Measurements from ENCODE around the gene ARID1B. TPM values are rescaled to one million over a fixed set of nuclear protein-coding genes. Genes with fewer than 3 reads are reported as not detected.
A peak's percentile ranks its signal among the peaks of the same experiment; 100 is the strongest.
"Not testable (repeated sequence)": the region's sequence is repeated elsewhere in the genome, so short reads cannot be mapped to it uniquely, and the experiment has no call there.

Gene ARID1B
- total and polyA plus RNA-seq, 2 of the 13 experiments (the other 11 are each of a cell fraction or from before 2014, with no cell fraction given) = 20.1 to 32.6 TPM

GRCh38 chr6:157038610-157039009 is 261.4 kb downstream of the ARID1B start (continued):
- no peak for TF ChIP-seq ZNF75D (CRISPR knock-in tag; IDR thresholded peaks at IDR 0.05; ENCODE audit: borderline replicate concordance)
- TF ChIP-seq ZNF619 (CRISPR knock-in tag; IDR thresholded peaks at IDR 0.05) = no peak
- no peak for TF ChIP-seq ZNF737 (CRISPR knock-in tag; IDR thresholded peaks at IDR 0.05; ENCODE audit: borderline replicate concordance)

GRCh38 chr6:157039639-157040038 is 262.5 kb downstream of the ARID1B start:
- H3K4me1 ChIP-seq (ENCODE audit: insufficient read depth, low read length); H2AFZ ChIP-seq (ENCODE audit: low read length); H3K79me2 ChIP-seq (ENCODE audit: insufficient read depth, low read length); FAIRE-seq; DNase-seq (ENCODE audit: low spot score); H3K27me3 ChIP-seq (ENCODE audit: control insufficient read depth in 1 of 2, insufficient read depth in 2 of 2, low read length in 2 of 2); ATAC-seq; H3K27ac ChIP-seq (ENCODE audit: extremely low read length, insufficient read depth, low read length); H3K9ac ChIP-seq (ENCODE audit: insufficient read depth, low read depth, low read length); intact Hi-C loops (cut with micrococcal nuclease; ENCODE audit: unreplicated experiment); H4K20me1 ChIP-seq (ENCODE audit: insufficient read depth, low read length); POLR2A ChIA-PET; BruUV-seq (replicated peaks); H3K9me3 ChIP-seq (ENCODE audit: low read length); H3K4me2 ChIP-seq (ENCODE audit: low read depth, low read length); CTCF ChIA-PET (ENCODE audit: low intra/inter-chr PET ratio, low total read pairs); H3K4me3 ChIP-seq (replicated peaks in 1 of 3; ENCODE audit: insufficient read depth in 1 of 3, low read depth in 2 of 3, low read length in 3 of 3): not testable (repeated sequence)
- WGBS (ENCODE audit: low lambda C conversion rate) = 97% methylated on average over 4 of the region's 4 CpGs
- in situ Hi-C loops (cut with HindIII; ENCODE audit: extremely low pct_ligation_motif_present, low pct_unique_long_range_greater_than_20kb) = loop anchor here (10.0 kb wide), 1 partner anchor 145 kb away; no protein-coding TSS in a partner anchor
- H3K36me3 ChIP-seq (replicated peaks in 1 of 2; ENCODE audit: control insufficient read depth in 1 of 2, insufficient read depth in 2 of 2, low read length in 2 of 2) = peaks cover 0 to 11% of the 10 kb centered on the region in 2 experiments; a peak in 3 of 5 replicates

- in situ Hi-C loops (cut with HindIII; ENCODE audit: extremely low pct_ligation_motif_present, low pct_unique_long_range_greater_than_20kb) (no loop called here), intact Hi-C loops (cut with micrococcal nuclease; ENCODE audit: unreplicated experiment) (no loop called here)
- BruUV-seq (replicated peaks) = no TSS peak
- H3K36me3 ChIP-seq (replicated peaks in 1 of 2; ENCODE audit: control insufficient read depth in 1 of 2, insufficient read depth in 2 of 2, low read length in 2 of 2) = peaks cover 0 to 11% of the 10 kb centered on the region in 2 experiments; a peak in 3 of 5 replicates
- ATAC-seq (no peak), DNase-seq (ENCODE audit: low spot score) (no peak), FAIRE-seq (no peak)
- WGBS (ENCODE audit: low lambda C conversion rate) = 98% methylated on average over 7 of the region's 7 CpGs
- H3K4me3 ChIP-seq (replicated peaks in 1 of 3; ENCODE audit: insufficient read depth in 1 of 3, low read depth in 2 of 3, low read length in 3 of 3) = no peak overlapping the region
- no peak overlapping the region for H3K27ac ChIP-seq (ENCODE audit: extremely low read length, insufficient read depth, low read length)
- ChIA-PET POLR2A (no interaction called here), CTCF (ENCODE audit: low intra/inter-chr PET ratio, low total read pairs) (no interaction called here)
- TF ChIP-seq RBM22 (optimal IDR thresholded peaks at IDR 0.05; ENCODE audit: low read length) (peak; percentile 41), ZNF629 (CRISPR knock-in tag; conservative IDR thresholded peaks at IDR 0.05) (no peak)
- no peaks in the 10 kb centered on the region for H3K27me3 ChIP-seq (ENCODE audit: control insufficient read depth in 1 of 2, insufficient read depth in 2 of 2, low read length in 2 of 2)
- no peaks in the 10 kb centered on the region for H3K4me1 ChIP-seq (ENCODE audit: insufficient read depth, low read length)
- no peaks in the 10 kb centered on the region for H4K20me1 ChIP-seq (ENCODE audit: insufficient read depth, low read length)
- no peak overlapping the region for H3K9ac ChIP-seq (ENCODE audit: insufficient read depth, low read depth, low read length)
- no peak overlapping the region for H2AFZ ChIP-seq (ENCODE audit: low read length)
- no peaks in the 10 kb centered on the region for H3K9me3 ChIP-seq (ENCODE audit: low read length)
- peaks cover 2% of the 10 kb centered on the region for H3K79me2 ChIP-seq (ENCODE audit: insufficient read depth, low read length)
- H3K4me2 ChIP-seq (ENCODE audit: low read depth, low read length) = no peak overlapping the region
Measured at GRCh38 chr6:157040191-157040590, 263.0 kb downstream of the ARID1B start.
